Panc1 (cell line): ENCODE data around the gene TP53BP1. TPM values are rescaled to one million over a fixed set of nuclear protein-coding genes. Genes with fewer than 3 reads are reported as not detected.

ENCODE experiments used
- ATAC-seq: fragments of 200-7000 bp; cut with Tn5 transposase; 2 replicates; pipeline ENCODE4 v1.9.1; 2020; ENCODE audit warnings: mild to moderate bottlenecking, moderate library complexity
- BruUV-seq: library from RNA; stranded (reverse); fragments of 400-500 nt; replicated peaks from 2 replicates; lab custom pipeline; 2021; lab: Mats Ljungman, UMichigan
- CTCF ChIA-PET: fragments of 300-600 bp; sonication (Branson Sonifier 250); formaldehyde crosslinking; loops from one replicate; lab custom pipeline; 2022; ENCODE audit warnings: antibody characterized with exemption; lab: Charles Lee
- POLR2A ChIA-PET: fragments of 300-600 bp; sonication (Branson Sonifier 250); formaldehyde crosslinking; loops from one replicate; lab custom pipeline; 2022; ENCODE audit warnings: antibody characterized with exemption; lab: Charles Lee
- DNase-seq: peaks from one replicate; pipeline ENCODE4 v3.0.0-alpha.2; 2010; ENCODE audit warnings: low read depth, low spot score
- H3K27ac ChIP-seq: 2 replicates; pipeline ENCODE4 v1.5.1; 2011; ENCODE audit warnings: mild to moderate bottlenecking, low read length, inconsistent platforms
- H3K27me3 ChIP-seq: fragments of 200-500 bp; sonication (Bioruptor generic); 2 replicates; pipeline ENCODE4 v1.6.0; 2014; ENCODE audit warnings: low read length, inconsistent platforms; ENCODE audit not compliant: control insufficient read depth, insufficient read depth
- H3K36me3 ChIP-seq: fragments of 200-500 bp; sonication (Bioruptor generic); 2 replicates; pipeline ENCODE4 v1.5.1; 2014; ENCODE audit warnings: inconsistent platforms, mild to moderate bottlenecking, low read length, moderate library complexity; ENCODE audit not compliant: control insufficient read depth, insufficient read depth
- H3K4me1 ChIP-seq: 2 replicates; pipeline ENCODE4 v1.5.1; 2011; ENCODE audit warnings: inconsistent platforms, mild to moderate bottlenecking, low read length, moderate library complexity; ENCODE audit not compliant: control insufficient read depth, insufficient read depth
- H3K4me3 ChIP-seq, 2 experiments: 2 replicates each; pipeline ENCODE4 v1.5.1; 2011 to 2012; ENCODE audit warnings: low read depth in 2 of 2, low read length in 2 of 2, mild to moderate bottlenecking in 2 of 2, inconsistent platforms in 1 of 2, moderate library complexity in 1 of 2
- H3K9me3 ChIP-seq: fragments of 200-500 bp; sonication (Bioruptor generic); 2 replicates; pipeline ENCODE4 v1.5.1; 2014; ENCODE audit warnings: low read depth, mild to moderate bottlenecking, inconsistent platforms, low read length, moderate library complexity; ENCODE audit not compliant: control insufficient read depth, insufficient read depth
- CTCF ChIP-seq: fragments of 450-650 bp; IDR thresholded peaks from 2 replicates; pipeline ENCODE4 v1.5.1; 2017; ENCODE audit warnings: mild to moderate bottlenecking
- POLR2AphosphoS5 ChIP-seq: IDR thresholded peaks from 2 replicates; pipeline ENCODE4 v1.6.1; 2012; ENCODE audit warnings: mild to moderate bottlenecking, low read depth, low read length, moderate library complexity
- REST ChIP-seq, 2 experiments: IDR thresholded peaks; 2 replicates each; pipeline ENCODE4 v1.6.1; 2011 to 2012; ENCODE audit warnings: low read depth in 2 of 2, control low read depth in 1 of 2, low read length in 1 of 2, mild to moderate bottlenecking in 1 of 2, moderate library complexity in 1 of 2; ENCODE audit not compliant: insufficient read depth in 1 of 2
- SIN3A ChIP-seq: IDR thresholded peaks from 2 replicates; pipeline ENCODE4 v1.6.1; 2012; ENCODE audit warnings: low read depth, mild to moderate bottlenecking, low read length, moderate library complexity, borderline replicate concordance; ENCODE audit not compliant: insufficient read depth
- TCF7L2 ChIP-seq: IDR thresholded peaks from 2 replicates; pipeline ENCODE4 v1.6.1; 2011; ENCODE audit warnings: mild to moderate bottlenecking, low read depth, low read length, inconsistent platforms
- in situ Hi-C: cut with HindIII; loops from 2 replicates; pipeline ENCODE4 v1.10.0; 2016; ENCODE audit warnings: low sequenced_read_pairs, low pct_unique_long_range_greater_than_20kb
- intact Hi-C: fragments of 100-400 bp; cut with micrococcal nuclease; formaldehyde crosslinking; loops from one replicate; pipeline ENCODE4 v1.10.0; 2022; ENCODE audit not compliant: unreplicated experiment
- total RNA-seq: library from RNA; stranded (reverse); gene quantifications from one replicate; pipeline ENCODE4 v1.2.1, GENCODE V29; 2021; ENCODE audit not compliant: unreplicated experiment

Gene TP53BP1
- total RNA-seq, 1 experiment from 2014 or later, result 80.3 TPM

DNA sequence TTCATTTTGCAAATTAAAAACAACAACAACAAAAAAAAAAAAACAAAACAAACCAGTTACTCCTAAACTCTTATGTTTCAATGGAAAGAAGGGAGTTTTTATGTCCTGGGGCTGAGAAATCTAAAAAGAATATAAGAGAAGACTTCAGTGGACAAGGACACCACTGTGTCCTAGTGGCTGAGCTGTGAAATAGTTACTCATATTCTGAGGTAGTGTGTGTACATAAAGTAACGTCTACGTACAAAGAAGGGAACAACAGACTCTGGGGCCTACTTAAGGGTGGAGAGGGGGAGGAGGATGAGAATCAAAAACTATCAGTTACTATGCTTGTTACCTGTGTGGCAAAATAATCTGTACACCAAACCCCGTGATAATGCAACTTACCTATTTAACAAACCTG is 6.0 kb upstream of the TP53BP1 start:
- TF ChIP-seq TCF7L2 (no peak), REST (IDR thresholded peaks at IDR 0.05; ENCODE audit: insufficient read depth in 1 of 2, low read depth in 2 of 2, low read length in 1 of 2) (no peak), SIN3A (no peak), POLR2AphosphoS5 (no peak), CTCF (no peak)
- DNase-seq, result no peak
- no peak overlapping the region for H3K27ac ChIP-seq
- intact Hi-C loops (no loop called here), in situ Hi-C loops (no loop called here)
- ChIA-PET CTCF (interaction anchor here (0.6 to 0.7 kb wide), 2 partner anchors 15 to 41 kb away, joined by 3 to 4 read pairs; no protein-coding TSS in a partner anchor), POLR2A (no interaction called here)
- no peaks in the 10 kb centered on the region for H3K27me3 ChIP-seq
- no peak for ATAC-seq
- no peak overlapping the region for H3K4me3 ChIP-seq
- peaks cover 2% of the 10 kb centered on the region for H3K4me1 ChIP-seq
- no peaks in the 10 kb centered on the region for H3K36me3 ChIP-seq
- BruUV-seq, result no TSS peak
- H3K9me3 ChIP-seq, result no peaks in the 10 kb centered on the region

DNA sequence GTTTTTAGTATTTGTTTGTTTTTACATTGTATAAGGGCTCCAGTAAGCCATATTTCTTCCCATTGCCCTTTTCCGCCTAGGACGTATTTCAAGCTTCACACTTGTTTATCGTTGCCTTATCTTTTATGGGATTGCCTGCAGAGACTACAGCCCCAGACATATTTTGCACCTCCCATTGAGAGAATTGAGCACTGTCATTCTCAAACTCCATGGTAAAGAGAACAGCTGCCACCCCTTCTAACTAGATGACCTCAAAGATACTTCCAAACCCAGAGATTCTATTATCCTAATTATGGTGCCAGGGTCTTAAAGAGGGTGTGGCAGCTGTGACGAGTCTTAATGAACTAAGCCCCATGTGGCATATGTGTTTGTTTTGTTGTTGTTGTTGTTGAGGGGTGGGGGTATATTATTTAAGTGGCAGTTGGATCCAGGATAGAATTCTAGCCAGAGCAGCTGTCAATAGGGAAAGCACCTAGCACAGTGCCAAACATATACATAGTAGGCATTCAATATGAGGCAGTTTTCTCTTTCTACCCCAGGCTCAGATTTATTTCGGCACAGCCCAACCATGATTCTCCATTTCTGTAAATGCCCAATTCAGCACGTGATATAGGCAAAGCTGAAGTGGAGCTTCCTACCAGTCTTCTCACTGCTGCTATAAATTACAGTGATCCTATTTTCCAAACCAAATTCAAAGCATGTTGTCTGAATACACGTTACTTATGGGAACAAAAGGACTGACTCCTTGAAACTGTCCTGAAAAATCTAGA is 932 bp upstream of the TP53BP1 start:
- Histone ChIP-seq H3K4me3 (peak overlapping the region; percentile 70 to 94), H3K27ac (peak overlapping the region; percentile 92), H3K27me3 (no peaks in the 10 kb centered on the region), H3K36me3 (peaks cover 14% of the 10 kb centered on the region), H3K9me3 (no peaks in the 10 kb centered on the region), H3K4me1 (peaks cover 20% of the 10 kb centered on the region)
- BruUV-seq, result no TSS peak
- POLR2A ChIA-PET, result interaction anchor here (0.6 to 3.0 kb wide), 3 partner anchors 14 to 31 kb away, joined by 3 to 18 read pairs (median 4); no protein-coding TSS in a partner anchor
- no peak for ATAC-seq
- CTCF ChIA-PET, result interaction anchor here (1.3 kb wide), 1 partner anchor 18 kb away, joined by 4 read pairs; no protein-coding TSS in a partner anchor
- intact Hi-C loops (no loop called here), in situ Hi-C loops (no loop called here)
- no peak for DNase-seq
- TF ChIP-seq REST (IDR thresholded peaks at IDR 0.05; ENCODE audit: insufficient read depth in 1 of 2, low read depth in 2 of 2, low read length in 1 of 2) (no peak), SIN3A (no peak), TCF7L2 (no peak), CTCF (no peak), POLR2AphosphoS5 (no peak)
